Measurements from ENCODE around the gene GPR3. TPM values are rescaled to one million over a fixed set of nuclear protein-coding genes. Genes with fewer than 3 reads are reported as not detected.
"Not testable (repeated sequence)": the region's sequence is repeated elsewhere in the genome, so short reads cannot be mapped to it uniquely, and the experiment has no call there.

GPR3 gene
- total RNA-seq, 1 experiment from 2014 or later, result 6.9 TPM

- no peak for DNase-seq (ENCODE audit: low spot score)
- in situ Hi-C loops (cut with HindIII; ENCODE audit: low sequenced_read_pairs), result loop anchor here (25.0 kb wide), 1 partner anchor 175 kb away; no protein-coding TSS in a partner anchor
Measured at GRCh38 chr1:27412502-27412901, 20.1 kb downstream of the GPR3 start.

- in situ Hi-C loops (cut with HindIII; ENCODE audit: low sequenced_read_pairs), result loop anchor here (25.0 kb wide), 1 partner anchor 174 kb away; no protein-coding TSS in a partner anchor
Measured at GRCh38 chr1:27413004-27413403, 20.6 kb downstream of the GPR3 start.

DNA sequence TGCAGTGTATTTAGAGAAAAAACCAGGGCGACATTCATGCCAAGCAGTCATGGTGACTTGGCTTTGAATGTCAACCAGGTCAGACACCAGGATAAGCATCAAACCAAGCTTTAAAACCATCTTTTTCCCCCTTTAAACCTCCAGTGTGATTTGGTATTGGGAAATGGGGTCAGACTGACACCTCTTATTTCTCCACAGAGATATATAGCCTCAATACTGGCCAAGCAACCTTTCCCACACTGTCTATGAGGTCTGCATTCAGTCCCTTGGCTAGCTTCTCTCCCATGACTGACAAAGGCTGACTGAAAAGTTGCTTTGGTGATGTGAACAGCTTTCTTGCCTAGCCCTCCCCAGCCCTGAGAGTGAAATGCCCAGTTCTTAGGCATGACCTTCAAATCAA, 21.7 kb downstream of the GPR3 start:
- in situ Hi-C loops (cut with HindIII; ENCODE audit: low sequenced_read_pairs), result loop anchor here (25.0 kb wide), 1 partner anchor 173 kb away; no protein-coding TSS in a partner anchor
- no peak for DNase-seq (ENCODE audit: low spot score)

More at GRCh38 chr1:27413004-27413403, 20.6 kb downstream of the GPR3 start:
- no peak for DNase-seq (ENCODE audit: low spot score)

DNA sequence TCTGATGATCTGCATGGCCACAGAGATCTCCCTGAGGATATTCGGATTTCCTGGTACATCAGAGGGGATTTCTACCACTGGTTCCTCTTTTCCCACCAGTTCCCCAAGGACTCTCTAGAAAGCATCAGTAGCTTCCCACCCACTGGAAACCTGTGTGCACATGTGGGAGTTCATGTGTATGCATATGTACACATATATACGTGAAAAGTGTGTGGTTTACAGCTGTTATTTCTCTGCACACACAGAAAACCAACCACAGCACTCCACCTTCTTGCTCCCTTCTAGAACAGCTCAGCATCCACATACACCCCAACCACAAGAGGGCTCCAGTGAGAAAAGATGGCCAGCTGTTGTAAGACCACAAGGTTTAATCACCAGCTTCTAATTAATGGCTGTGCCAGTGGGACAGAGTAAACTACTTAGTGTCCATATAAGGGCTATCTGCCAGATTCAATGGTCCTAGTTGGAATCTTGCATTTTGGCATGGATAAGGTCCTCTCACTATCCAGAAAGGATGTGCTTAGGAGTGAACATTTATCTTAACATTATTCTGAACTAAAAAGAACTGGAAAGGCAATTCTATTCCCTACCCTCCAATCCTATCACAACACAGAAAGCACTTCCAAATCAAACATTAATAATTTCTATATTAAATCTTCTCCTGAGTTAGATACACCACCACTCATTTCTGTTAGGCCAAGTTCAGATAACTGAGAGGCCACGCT, 24.1 kb downstream of the GPR3 start:
- in situ Hi-C loops (cut with HindIII; ENCODE audit: low sequenced_read_pairs), result loop anchor here (25.0 kb wide), 1 partner anchor 171 kb away; no protein-coding TSS in a partner anchor
- peak; percentile 55 for DNase-seq (ENCODE audit: low spot score)

DNA sequence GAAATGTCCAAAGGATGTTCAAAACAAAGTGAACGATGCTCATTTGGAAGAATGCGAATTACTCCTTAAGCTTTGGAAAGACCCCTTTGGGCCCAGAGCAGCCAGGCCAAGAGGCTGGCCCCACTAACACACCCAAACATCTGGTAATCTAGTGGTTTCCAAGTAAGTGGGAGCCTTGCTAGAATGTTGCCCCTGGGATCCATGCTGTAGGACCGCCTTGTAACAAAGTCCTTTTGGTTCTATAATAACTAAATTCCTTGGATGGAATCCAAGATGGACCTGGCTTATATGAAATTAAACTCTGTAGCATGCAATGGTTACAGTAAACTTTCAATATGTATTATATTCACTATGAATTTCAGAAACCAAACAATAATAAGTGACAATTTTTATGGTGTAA, 25.3 kb downstream of the GPR3 start:
- DNase-seq (ENCODE audit: low spot score), result no peak
- in situ Hi-C loops (cut with HindIII; ENCODE audit: low sequenced_read_pairs), result loop anchor here (25.0 kb wide), 1 partner anchor 170 kb away; no protein-coding TSS in a partner anchor

DNA sequence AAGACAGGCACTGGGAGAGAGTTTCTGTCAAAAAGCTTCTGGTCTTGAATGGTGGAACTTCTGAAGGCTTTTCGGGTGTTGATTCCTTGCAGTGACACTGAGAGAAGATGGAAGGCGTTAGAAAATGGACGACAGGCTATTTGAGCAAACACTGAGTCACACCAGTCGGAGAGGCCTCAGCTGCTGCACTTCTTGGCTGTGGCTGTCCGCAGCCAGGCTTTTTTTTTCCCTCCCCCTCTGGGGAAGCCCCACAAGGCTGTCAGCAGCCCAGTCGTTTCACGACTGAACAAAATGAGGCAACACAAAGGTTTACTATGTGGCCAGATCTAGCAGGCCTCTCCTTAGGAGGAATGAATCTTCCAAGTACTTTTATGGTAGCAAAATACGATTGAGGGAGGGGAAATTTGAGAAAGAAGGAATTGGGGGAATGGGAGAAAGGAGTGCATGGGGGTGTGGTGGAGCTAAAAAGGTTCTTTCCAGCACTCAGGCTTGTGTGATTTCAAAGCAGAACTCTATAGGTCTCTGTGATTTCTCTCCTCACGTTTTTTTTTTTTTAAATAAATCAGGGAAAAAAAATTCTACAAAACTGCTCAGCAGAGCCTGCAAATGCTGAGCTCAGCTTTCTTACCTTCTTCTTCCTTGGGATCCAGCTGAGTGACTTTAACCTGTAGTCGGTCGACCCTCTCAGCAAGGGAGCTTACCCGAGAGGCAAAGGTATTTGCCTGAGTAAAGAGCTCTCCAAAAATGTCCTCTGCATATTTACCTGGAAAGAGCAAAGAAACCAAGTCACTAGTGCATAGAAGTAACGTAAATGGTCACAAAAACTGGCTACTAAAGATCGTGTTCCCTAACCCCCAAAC, 26.1 kb downstream of the GPR3 start:
- in situ Hi-C loops (cut with HindIII; ENCODE audit: low sequenced_read_pairs), result loop anchor here (25.0 kb wide), 1 partner anchor 169 kb away; no protein-coding TSS in a partner anchor
- no peak for DNase-seq (ENCODE audit: low spot score)

GRCh38 chr1:27423709-27424108, 31.3 kb downstream of the GPR3 start:
- in situ Hi-C loops (cut with HindIII; ENCODE audit: low sequenced_read_pairs), result loop anchor here (25.0 kb wide), 1 partner anchor 164 kb away; no protein-coding TSS in a partner anchor
- no peak for DNase-seq (ENCODE audit: low spot score)

- no peak for DNase-seq (ENCODE audit: low spot score)
- in situ Hi-C loops (cut with HindIII; ENCODE audit: low sequenced_read_pairs), result no loop called here
Measured at GRCh38 chr1:27427329-27427728, 34.9 kb downstream of the GPR3 start.

- in situ Hi-C loops (cut with HindIII; ENCODE audit: low sequenced_read_pairs), result no loop called here
Measured at GRCh38 chr1:27427816-27428315, 35.4 kb downstream of the GPR3 start.

DNA sequence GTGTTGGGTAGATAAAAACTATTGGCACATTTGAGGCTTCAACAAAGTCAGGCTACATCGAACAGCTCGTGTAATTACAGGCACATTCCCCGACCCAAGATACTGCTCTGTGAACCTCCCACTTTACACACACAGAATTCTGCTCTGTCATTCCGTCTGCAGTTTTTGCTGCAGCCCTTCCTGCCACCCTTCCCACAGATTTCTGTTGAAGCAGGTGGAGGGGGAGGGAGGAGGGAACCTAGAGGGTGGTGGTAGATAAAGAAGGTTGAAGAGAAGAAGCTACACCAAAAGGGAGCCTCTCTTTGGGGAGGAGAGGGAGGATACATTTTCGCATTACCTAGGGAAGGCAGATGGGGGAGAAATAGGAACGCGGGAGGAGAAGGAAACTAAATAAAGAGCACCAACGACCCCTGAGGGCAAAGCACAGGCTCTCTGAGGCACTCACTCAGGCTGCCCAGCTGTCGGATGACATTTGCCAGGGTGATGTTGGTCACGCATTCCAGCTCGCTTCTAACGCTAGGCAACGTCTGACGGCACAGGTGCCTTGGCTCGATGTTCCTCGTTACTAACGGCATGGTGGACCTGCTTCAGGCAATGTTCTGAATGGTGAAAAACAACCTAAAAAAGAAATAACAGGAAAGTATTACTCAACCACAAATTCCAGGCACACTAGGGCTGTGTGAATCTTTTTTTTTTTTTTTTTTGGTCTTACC, 36.0 kb downstream of the GPR3 start:
- in situ Hi-C loops (cut with HindIII; ENCODE audit: low sequenced_read_pairs), result no loop called here
- no peak for DNase-seq (ENCODE audit: low spot score)

More at GRCh38 chr1:27427816-27428315, 35.4 kb downstream of the GPR3 start:
- DNase-seq (ENCODE audit: low spot score), result no peak

GRCh38 chr1:27429029-27429425, 36.6 kb downstream of the GPR3 start:
- in situ Hi-C loops (cut with HindIII; ENCODE audit: low sequenced_read_pairs), result no loop called here
- no peak for DNase-seq (ENCODE audit: low spot score)

DNA sequence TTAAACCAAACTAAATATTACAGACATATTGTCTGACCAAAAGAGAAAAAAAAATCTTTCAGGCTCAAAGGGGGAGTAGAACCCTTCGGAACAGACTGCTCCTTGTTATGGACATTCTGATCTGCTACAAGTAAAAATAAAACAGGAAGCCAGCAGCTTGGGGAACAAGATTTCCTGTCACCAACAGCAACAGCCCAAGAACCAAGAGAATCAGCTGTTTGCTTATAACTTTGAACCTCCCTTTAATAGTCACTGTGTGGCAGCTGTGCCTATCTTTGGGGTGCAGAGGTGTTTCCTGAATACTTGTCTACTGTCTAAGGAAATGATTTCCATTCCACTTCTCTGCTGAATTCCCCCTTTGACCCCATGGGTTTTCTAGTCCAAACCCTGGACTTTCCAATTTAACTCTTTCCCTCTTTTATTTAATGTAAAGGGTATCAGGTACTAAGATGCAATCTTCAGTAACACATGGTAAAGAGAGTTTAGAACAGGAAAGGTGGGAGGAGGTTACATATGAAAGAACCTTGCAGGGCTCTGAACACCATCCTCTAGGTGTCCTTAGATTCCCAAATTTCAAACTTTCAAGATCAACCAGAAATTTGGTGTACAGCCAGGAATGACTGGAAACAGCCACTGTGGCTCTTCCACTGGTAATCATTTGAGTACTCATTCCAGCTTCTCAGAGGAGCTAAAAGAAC, 38.6 kb downstream of the GPR3 start:
- in situ Hi-C loops (cut with HindIII; ENCODE audit: low sequenced_read_pairs), result no loop called here
- DNase-seq (ENCODE audit: low spot score), result peak; percentile 58

GRCh38 chr1:27431601-27431940, 39.1 kb downstream of the GPR3 start:
- no peak for DNase-seq (ENCODE audit: low spot score)
- in situ Hi-C loops (cut with HindIII; ENCODE audit: low sequenced_read_pairs), result no loop called here

DNA sequence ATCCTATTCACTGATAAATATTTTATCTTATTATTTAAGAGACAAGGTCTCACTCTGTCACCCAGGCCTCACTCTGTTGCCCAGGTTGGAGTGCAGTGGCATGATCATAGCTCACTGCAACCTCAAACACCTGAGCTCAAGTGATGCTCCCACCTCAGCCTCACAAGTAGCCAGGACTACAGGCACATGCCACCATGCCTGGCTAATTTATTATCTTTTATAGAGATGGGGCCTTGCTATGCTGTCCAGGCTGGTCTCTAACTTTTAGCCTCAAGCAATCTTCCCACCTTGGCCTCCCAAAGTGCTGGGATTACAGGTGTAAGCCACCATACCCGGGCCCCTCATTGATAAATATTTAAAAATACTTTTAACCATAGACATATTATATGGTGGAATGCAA, 40.3 kb downstream of the GPR3 start:
- in situ Hi-C loops (cut with HindIII; ENCODE audit: low sequenced_read_pairs), result not testable (repeated sequence)

DNA sequence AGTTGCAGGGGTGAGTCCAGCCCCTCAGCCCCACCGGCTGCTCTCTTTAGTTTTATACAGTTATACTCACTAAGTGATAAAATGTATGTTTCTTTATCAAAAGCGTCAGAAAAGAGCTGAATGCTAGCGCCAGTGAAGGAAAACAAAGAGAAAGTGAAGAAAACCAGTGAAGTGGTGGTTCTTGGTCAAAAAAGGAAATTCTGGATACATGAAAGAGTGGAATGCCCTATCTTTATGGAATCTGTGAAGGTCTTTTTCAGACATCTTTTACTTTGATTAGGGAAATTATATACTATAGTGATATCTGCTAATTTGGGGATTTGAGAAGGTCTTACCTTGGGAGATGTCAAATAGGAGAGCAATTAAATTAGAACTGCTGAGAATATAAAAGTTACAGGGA, 41.3 kb downstream of the GPR3 start:
- no peak for DNase-seq (ENCODE audit: low spot score)
- in situ Hi-C loops (cut with HindIII; ENCODE audit: low sequenced_read_pairs), result no loop called here

More for the DNA sequence above, 40.3 kb downstream of the GPR3 start:
- DNase-seq (ENCODE audit: low spot score), result not testable (repeated sequence)

GRCh38 chr1:27435566-27436203, 43.3 kb downstream of the GPR3 start:
- in situ Hi-C loops (cut with HindIII; ENCODE audit: low sequenced_read_pairs), result no loop called here
- no peak for DNase-seq (ENCODE audit: low spot score)

- in situ Hi-C loops (cut with HindIII; ENCODE audit: low sequenced_read_pairs), result no loop called here
- no peak for DNase-seq (ENCODE audit: low spot score)
Measured at GRCh38 chr1:27436204-27437159, 44.1 kb downstream of the GPR3 start.
